IPS-18c (cell line): ENCODE data around the gene NOTCH2.

ENCODE experiments used
- H3K4me3 ChIP-seq: 2 replicates; pipeline ENCODE4 v1.7.0; 2013; ENCODE audit warnings: low read depth, mild to moderate bottlenecking, low read length, moderate library complexity; ENCODE audit not compliant: insufficient read depth
- H3K9me3 ChIP-seq: one replicate; pipeline ENCODE4 v1.6.1; 2013; ENCODE audit warnings: mild to moderate bottlenecking, low read length, moderate library complexity; ENCODE audit not compliant: control insufficient read depth, insufficient read depth

NOTCH2 gene

GRCh38 chr1:119903443-119903835 lies 166.0 kb downstream of the NOTCH2 start:
- no peaks in the 10 kb centered on the region for H3K9me3 ChIP-seq
- H3K4me3 ChIP-seq, result no peak overlapping the region

- no peak overlapping the region for H3K4me3 ChIP-seq
Observed at GRCh38 chr1:119902775-119903442, 166.6 kb downstream of the NOTCH2 start.

GRCh38 chr1:119898981-119899720 lies 170.3 kb downstream of the NOTCH2 start:
- no peaks in the 10 kb centered on the region for H3K9me3 ChIP-seq
- no peak overlapping the region for H3K4me3 ChIP-seq

More at GRCh38 chr1:119902775-119903442, 166.6 kb downstream of the NOTCH2 start:
- H3K9me3 ChIP-seq, result no peaks in the 10 kb centered on the region

GRCh38 chr1:119898530-119898929 lies 170.9 kb downstream of the NOTCH2 start:
- Histone ChIP-seq H3K9me3 (no peaks in the 10 kb centered on the region), H3K4me3 (no peak overlapping the region)

GRCh38 chr1:119896303-119896702 lies 173.2 kb downstream of the NOTCH2 start, which contains the start of gene ADAM30:
ADAM30 (minus strand) TSS chr1:119896515; CDS start chr1:119896336, 179 bp downstream.
- no peaks in the 10 kb centered on the region for H3K9me3 ChIP-seq
- H3K4me3 ChIP-seq, result no peak within 1 kb of the TSS

GRCh38 chr1:119895102-119895501 lies 174.4 kb downstream of the NOTCH2 start:
- H3K9me3 ChIP-seq, result no peaks in the 10 kb centered on the region
- no peak overlapping the region for H3K4me3 ChIP-seq

- Histone ChIP-seq H3K4me3 (no peak overlapping the region), H3K9me3 (no peaks in the 10 kb centered on the region)
Observed at GRCh38 chr1:119893827-119894700, 175.4 kb downstream of the NOTCH2 start.

- H3K9me3 ChIP-seq, result no peaks in the 10 kb centered on the region
- H3K4me3 ChIP-seq, result no peak overlapping the region
Observed at GRCh38 chr1:119893238-119893791, 176.1 kb downstream of the NOTCH2 start.

GRCh38 chr1:119891386-119891785 lies 178.1 kb downstream of the NOTCH2 start:
- Histone ChIP-seq H3K9me3 (no peaks in the 10 kb centered on the region), H3K4me3 (no peak overlapping the region)

GRCh38 chr1:119888476-119888875 lies 181.0 kb downstream of the NOTCH2 start:
- Histone ChIP-seq H3K9me3 (no peaks in the 10 kb centered on the region), H3K4me3 (no peak overlapping the region)

GRCh38 chr1:119887427-119887826 lies 182.0 kb downstream of the NOTCH2 start:
- no peak overlapping the region for H3K4me3 ChIP-seq
- no peaks in the 10 kb centered on the region for H3K9me3 ChIP-seq

- Histone ChIP-seq H3K9me3 (no peaks in the 10 kb centered on the region), H3K4me3 (no peak overlapping the region)
Observed at GRCh38 chr1:119885903-119886783, 183.3 kb downstream of the NOTCH2 start.

- H3K9me3 ChIP-seq, result no peaks in the 10 kb centered on the region
- H3K4me3 ChIP-seq, result no peak overlapping the region
Observed at GRCh38 chr1:119884711-119885110, 184.8 kb downstream of the NOTCH2 start.

GRCh38 chr1:119883826-119884225 lies 185.6 kb downstream of the NOTCH2 start:
- no peak overlapping the region for H3K4me3 ChIP-seq
- H3K9me3 ChIP-seq, result no peaks in the 10 kb centered on the region

GRCh38 chr1:119882132-119883049 lies 187.1 kb downstream of the NOTCH2 start:
- no peaks in the 10 kb centered on the region for H3K9me3 ChIP-seq
- H3K4me3 ChIP-seq, result no peak overlapping the region
